ENCODE measurements around the gene GSTM2.
A peak's percentile ranks its signal among the peaks of the same experiment; 100 is the strongest.

Gene GSTM2

GRCh38 chr1:109667452-109668122 is at the start of gene GSTM2:
GSTM2 (plus strand) TSS chr1:109668057; CDS start chr1:109668116, 59 bp downstream.
- H3K36me3 ChIP-seq (ENCODE audit: insufficient read depth, low read length), result peaks cover 3% of the 10 kb centered on the region
- no peaks in the 10 kb centered on the region for H3K27me3 ChIP-seq (ENCODE audit: insufficient read depth, low read length)
- H3K4me3 ChIP-seq (ENCODE audit: low read length), result peak within 1 kb of the TSS; percentile 52
- no peaks in the 10 kb centered on the region for H3K9me3 ChIP-seq (ENCODE audit: low read length)
- H3K4me1 ChIP-seq (ENCODE audit: insufficient read depth, low read length), result peaks cover 11% of the 10 kb centered on the region
- peak within 1 kb of the TSS; percentile 65 for H2AFZ ChIP-seq (ENCODE audit: low read depth, low read length)

GRCh38 chr1:109618661-109619575 is 48.9 kb upstream of the GSTM2 start:
- no peaks in the 10 kb centered on the region for H3K36me3 ChIP-seq (ENCODE audit: insufficient read depth, low read length)
- peak overlapping the region; percentile 82 for H3K4me3 ChIP-seq (ENCODE audit: low read length)
- no peaks in the 10 kb centered on the region for H3K27me3 ChIP-seq (ENCODE audit: insufficient read depth, low read length)
- H3K9me3 ChIP-seq (ENCODE audit: low read length), result no peaks in the 10 kb centered on the region
- H2AFZ ChIP-seq (ENCODE audit: low read depth, low read length), result peak overlapping the region; percentile 6
- H3K4me1 ChIP-seq (ENCODE audit: insufficient read depth, low read length), result peaks cover 40% of the 10 kb centered on the region

- H3K36me3 ChIP-seq (ENCODE audit: insufficient read depth, low read length), result no peaks in the 10 kb centered on the region
- H2AFZ ChIP-seq (ENCODE audit: low read depth, low read length), result peak within 1 kb of the TSS; percentile 6
- H3K4me1 ChIP-seq (ENCODE audit: insufficient read depth, low read length), result peaks cover 40% of the 10 kb centered on the region
- no peaks in the 10 kb centered on the region for H3K27me3 ChIP-seq (ENCODE audit: insufficient read depth, low read length)
- H3K9me3 ChIP-seq (ENCODE audit: low read length), result no peaks in the 10 kb centered on the region
- peak within 1 kb of the TSS; percentile 82 for H3K4me3 ChIP-seq (ENCODE audit: low read length)
Observed at GRCh38 chr1:109619576-109620400, 48.1 kb upstream of the GSTM2 start, which contains the start of the genes AMPD2 and GNAT2. AMPD2 (plus strand) TSS chr1:109619837; CDS start chr1:109621176, 1,339 bp downstream. GNAT2 (minus strand) TSS chr1:109619616; CDS start chr1:109612870, 6,746 bp downstream.

- H3K4me1 ChIP-seq (ENCODE audit: insufficient read depth, low read length), result peaks cover 40% of the 10 kb centered on the region
Observed at GRCh38 chr1:109620401-109620791, 47.5 kb upstream of the GSTM2 start.

GRCh38 chr1:109620841-109621286 is 47.0 kb upstream of the GSTM2 start:
- H2AFZ ChIP-seq (ENCODE audit: low read depth, low read length), result no peak overlapping the region
- peak overlapping the region; percentile 82 for H3K4me3 ChIP-seq (ENCODE audit: low read length)
- no peaks in the 10 kb centered on the region for H3K36me3 ChIP-seq (ENCODE audit: insufficient read depth, low read length)
- no peaks in the 10 kb centered on the region for H3K9me3 ChIP-seq (ENCODE audit: low read length)
- no peaks in the 10 kb centered on the region for H3K27me3 ChIP-seq (ENCODE audit: insufficient read depth, low read length)
- peaks cover 40% of the 10 kb centered on the region for H3K4me1 ChIP-seq (ENCODE audit: insufficient read depth, low read length)

More at GRCh38 chr1:109620401-109620791, 47.5 kb upstream of the GSTM2 start:
- peak overlapping the region; percentile 6 for H2AFZ ChIP-seq (ENCODE audit: low read depth, low read length)
- H3K4me3 ChIP-seq (ENCODE audit: low read length), result peak overlapping the region; percentile 82
- no peaks in the 10 kb centered on the region for H3K27me3 ChIP-seq (ENCODE audit: insufficient read depth, low read length)
- no peaks in the 10 kb centered on the region for H3K36me3 ChIP-seq (ENCODE audit: insufficient read depth, low read length)
- no peaks in the 10 kb centered on the region for H3K9me3 ChIP-seq (ENCODE audit: low read length)

- Histone ChIP-seq H3K36me3 (ENCODE audit: insufficient read depth, low read length) (peaks cover 2% of the 10 kb centered on the region), H3K4me3 (ENCODE audit: low read length) (peak overlapping the region; percentile 82), H3K27me3 (ENCODE audit: insufficient read depth, low read length) (no peaks in the 10 kb centered on the region), H2AFZ (ENCODE audit: low read depth, low read length) (no peak overlapping the region), H3K9me3 (ENCODE audit: low read length) (no peaks in the 10 kb centered on the region), H3K4me1 (ENCODE audit: insufficient read depth, low read length) (peaks cover 36% of the 10 kb centered on the region)
Observed at GRCh38 chr1:109621379-109622136, 46.3 kb upstream of the GSTM2 start.

GRCh38 chr1:109622137-109622892 is 45.5 kb upstream of the GSTM2 start:
- peak overlapping the region; percentile 82 for H3K4me3 ChIP-seq (ENCODE audit: low read length)
- peaks cover 9% of the 10 kb centered on the region for H3K36me3 ChIP-seq (ENCODE audit: insufficient read depth, low read length)
- no peak overlapping the region for H2AFZ ChIP-seq (ENCODE audit: low read depth, low read length)
- peaks cover 28% of the 10 kb centered on the region for H3K4me1 ChIP-seq (ENCODE audit: insufficient read depth, low read length)
- H3K27me3 ChIP-seq (ENCODE audit: insufficient read depth, low read length), result no peaks in the 10 kb centered on the region
- H3K9me3 ChIP-seq (ENCODE audit: low read length), result no peaks in the 10 kb centered on the region

- Histone ChIP-seq H3K4me1 (ENCODE audit: insufficient read depth, low read length) (peaks cover 22% of the 10 kb centered on the region), H2AFZ (ENCODE audit: low read depth, low read length) (no peak overlapping the region), H3K36me3 (ENCODE audit: insufficient read depth, low read length) (peaks cover 15% of the 10 kb centered on the region), H3K27me3 (ENCODE audit: insufficient read depth, low read length) (no peaks in the 10 kb centered on the region), H3K9me3 (ENCODE audit: low read length) (no peaks in the 10 kb centered on the region), H3K4me3 (ENCODE audit: low read length) (no peak overlapping the region)
Observed at GRCh38 chr1:109622895-109623294, 45.0 kb upstream of the GSTM2 start.

GRCh38 chr1:109623601-109624161 is 44.2 kb upstream of the GSTM2 start:
- Histone ChIP-seq H3K27me3 (ENCODE audit: insufficient read depth, low read length) (no peaks in the 10 kb centered on the region), H2AFZ (ENCODE audit: low read depth, low read length) (no peak overlapping the region), H3K9me3 (ENCODE audit: low read length) (no peaks in the 10 kb centered on the region), H3K4me1 (ENCODE audit: insufficient read depth, low read length) (peaks cover 19% of the 10 kb centered on the region), H3K36me3 (ENCODE audit: insufficient read depth, low read length) (peaks cover 23% of the 10 kb centered on the region), H3K4me3 (ENCODE audit: low read length) (no peak overlapping the region)

GRCh38 chr1:109624201-109625010 is 43.5 kb upstream of the GSTM2 start:
- no peaks in the 10 kb centered on the region for H3K27me3 ChIP-seq (ENCODE audit: insufficient read depth, low read length)
- H3K4me1 ChIP-seq (ENCODE audit: insufficient read depth, low read length), result peaks cover 13% of the 10 kb centered on the region
- no peak overlapping the region for H2AFZ ChIP-seq (ENCODE audit: low read depth, low read length)
- H3K4me3 ChIP-seq (ENCODE audit: low read length), result no peak overlapping the region
- peaks cover 30% of the 10 kb centered on the region for H3K36me3 ChIP-seq (ENCODE audit: insufficient read depth, low read length)
- H3K9me3 ChIP-seq (ENCODE audit: low read length), result no peaks in the 10 kb centered on the region

- Histone ChIP-seq H3K4me3 (ENCODE audit: low read length) (no peak overlapping the region), H3K9me3 (ENCODE audit: low read length) (no peaks in the 10 kb centered on the region), H3K36me3 (ENCODE audit: insufficient read depth, low read length) (peaks cover 37% of the 10 kb centered on the region), H3K4me1 (ENCODE audit: insufficient read depth, low read length) (peaks cover 11% of the 10 kb centered on the region), H3K27me3 (ENCODE audit: insufficient read depth, low read length) (no peaks in the 10 kb centered on the region), H2AFZ (ENCODE audit: low read depth, low read length) (no peak overlapping the region)
Observed at GRCh38 chr1:109625176-109625575, 42.7 kb upstream of the GSTM2 start.

Data from neuron (in vitro differentiated cells).